ENCODE measurements around the gene DYRK1B. TPM values are rescaled to one million over a fixed set of nuclear protein-coding genes. Genes with fewer than 3 reads are reported as not detected.
"Not testable (repeated sequence)": the region's sequence is repeated elsewhere in the genome, so short reads cannot be mapped to it uniquely, and the experiment has no call there.

DYRK1B gene
- total and polyA plus RNA-seq, 2 donors (not counting 1 experiment from before 2014, with no cell fraction given): 26.1 to 36.6 TPM

DNA sequence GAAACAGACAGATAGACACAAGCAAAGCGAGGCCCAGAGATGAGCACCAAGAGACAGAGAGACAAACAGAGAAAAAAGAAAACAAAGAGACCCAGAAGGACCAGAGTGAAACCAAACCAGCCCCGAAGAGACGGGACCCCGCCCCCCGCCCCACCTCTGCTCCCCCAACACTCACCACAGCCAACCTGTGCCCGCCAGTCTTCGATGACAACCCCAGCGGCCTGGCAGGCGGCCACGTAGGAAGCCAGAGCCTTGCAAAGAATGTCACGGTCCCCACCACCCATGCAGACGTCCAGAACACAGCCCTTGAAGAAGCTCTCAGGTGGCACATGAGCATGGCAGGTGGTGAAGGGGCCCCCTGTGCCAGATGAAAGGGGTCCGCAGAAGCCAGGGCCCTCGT lies 43.5 kb upstream of the DYRK1B start:
- H3K9me3 Mint-ChIP-seq (ENCODE audit: insufficient read depth); H3K79me2 ChIP-seq (ENCODE audit: control insufficient read depth, insufficient read depth, low read length); H3K27me3 Mint-ChIP-seq; H2AFZ ChIP-seq (ENCODE audit: insufficient read depth, low read depth, low read length, poor library complexity, severe bottlenecking); H3K27ac Mint-ChIP-seq; H3K4me3 Mint-ChIP-seq; H3K27me3 ChIP-seq (replicated peaks in 1 of 4; ENCODE audit: control extremely low read depth in 1 of 4, control insufficient read depth in 3 of 4, insufficient read depth in 4 of 4, low read length in 3 of 4); H3K4me2 ChIP-seq (replicated peaks; ENCODE audit: low read depth, low read length, poor library complexity, severe bottlenecking); intact Hi-C loops (cut with micrococcal nuclease); H3K4me3 ChIP-seq (ENCODE audit: control extremely low read depth in 1 of 5, extremely low read depth in 1 of 5, insufficient read depth in 1 of 5, low read depth in 2 of 5, low read length in 4 of 5); POLR2A ChIA-PET; DNase-seq; ATAC-seq (ENCODE audit: low read depth); H4K20me1 ChIP-seq (ENCODE audit: control insufficient read depth, insufficient read depth, low read length, poor library complexity, severe bottlenecking); H3K4me1 Mint-ChIP-seq; H3K9me3 ChIP-seq (ENCODE audit: control extremely low read depth in 1 of 3, control insufficient read depth in 2 of 3, insufficient read depth in 1 of 3, low read length in 2 of 3); H3K4me1 ChIP-seq (ENCODE audit: control insufficient read depth in 2 of 2, insufficient read depth in 2 of 2, low read length in 2 of 2); H3K36me3 ChIP-seq (replicated peaks in 1 of 2; ENCODE audit: control extremely low read depth in 1 of 2, control insufficient read depth in 1 of 2, extremely low read depth in 1 of 2, insufficient read depth in 2 of 2, low read length in 1 of 2); H3K9ac ChIP-seq (ENCODE audit: low read length); H3K27ac ChIP-seq (ENCODE audit: low read length in 2 of 2); CTCF ChIA-PET: not testable (repeated sequence)
- WGBS (ENCODE audit: insufficient coverage): 89% methylated on average over 1 of the region's 14 CpGs

DNA sequence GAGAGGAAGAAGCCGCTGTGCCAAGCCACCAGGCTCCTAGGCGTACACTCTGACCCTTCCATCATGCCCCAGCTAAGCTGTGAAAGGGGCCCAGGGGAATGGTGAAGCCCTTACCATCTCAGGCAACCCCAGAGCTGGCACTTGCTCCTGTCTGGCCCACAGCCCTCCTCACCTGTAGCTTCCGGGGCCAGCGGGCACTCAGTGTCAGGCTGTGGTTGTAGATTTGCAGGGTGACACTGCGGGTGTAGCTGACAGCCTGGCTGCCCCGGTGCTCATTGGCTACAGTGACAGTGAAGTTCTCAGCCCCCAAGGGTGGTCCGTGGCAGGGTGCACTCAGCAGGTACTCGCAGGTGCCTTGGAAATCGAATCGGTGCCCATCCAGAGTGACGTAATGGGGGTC lies 42.5 kb upstream of the DYRK1B start:
- H3K9me3 ChIP-seq (ENCODE audit: control extremely low read depth in 1 of 3, control insufficient read depth in 2 of 3, insufficient read depth in 1 of 3, low read length in 2 of 3); CTCF ChIA-PET; H4K20me1 ChIP-seq (ENCODE audit: control insufficient read depth, insufficient read depth, low read length, poor library complexity, severe bottlenecking); DNase-seq; intact Hi-C loops (cut with micrococcal nuclease); H3K9me3 Mint-ChIP-seq (ENCODE audit: insufficient read depth); H3K4me2 ChIP-seq (replicated peaks; ENCODE audit: low read depth, low read length, poor library complexity, severe bottlenecking); H3K36me3 ChIP-seq (replicated peaks in 1 of 2; ENCODE audit: control extremely low read depth in 1 of 2, control insufficient read depth in 1 of 2, extremely low read depth in 1 of 2, insufficient read depth in 2 of 2, low read length in 1 of 2); POLR2A ChIA-PET; H3K4me3 ChIP-seq (ENCODE audit: control extremely low read depth in 1 of 5, extremely low read depth in 1 of 5, insufficient read depth in 1 of 5, low read depth in 2 of 5, low read length in 4 of 5); H3K27me3 Mint-ChIP-seq; H3K4me1 Mint-ChIP-seq; H2AFZ ChIP-seq (ENCODE audit: insufficient read depth, low read depth, low read length, poor library complexity, severe bottlenecking); H3K9ac ChIP-seq (ENCODE audit: low read length); H3K4me1 ChIP-seq (ENCODE audit: control insufficient read depth in 2 of 2, insufficient read depth in 2 of 2, low read length in 2 of 2); H3K27me3 ChIP-seq (replicated peaks in 1 of 4; ENCODE audit: control extremely low read depth in 1 of 4, control insufficient read depth in 3 of 4, insufficient read depth in 4 of 4, low read length in 3 of 4); H3K27ac ChIP-seq (ENCODE audit: low read length in 2 of 2); H3K27ac Mint-ChIP-seq; ATAC-seq (ENCODE audit: low read depth); H3K4me3 Mint-ChIP-seq; H3K79me2 ChIP-seq (ENCODE audit: control insufficient read depth, insufficient read depth, low read length): not testable (repeated sequence)
- no CpG with 5 or more reads among the region's 11 CpGs for WGBS (ENCODE audit: insufficient coverage)

DNA sequence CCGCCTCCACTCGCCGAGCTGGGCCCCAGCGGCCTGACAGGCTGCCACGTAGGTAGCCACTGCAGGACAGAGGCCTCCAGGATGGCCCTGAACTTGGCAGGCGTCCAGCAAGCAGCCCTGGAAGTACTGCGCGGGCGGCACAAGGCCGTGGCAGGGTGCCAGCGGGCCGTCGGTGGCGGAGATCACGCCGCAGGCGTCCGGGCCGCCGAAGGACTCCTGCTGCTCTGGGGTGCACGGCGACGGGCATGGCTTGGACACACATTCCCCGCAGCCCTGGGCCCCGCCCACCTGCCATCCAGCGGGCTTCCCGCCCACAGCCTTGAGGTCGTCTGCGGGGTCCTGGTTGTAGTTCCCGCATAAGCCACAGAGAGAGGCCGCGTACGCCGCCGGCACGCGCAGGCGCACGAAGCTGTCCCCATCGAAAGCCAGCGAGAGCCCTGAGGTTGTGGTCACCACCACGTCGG lies 41.5 kb upstream of the DYRK1B start:
- H3K9me3 Mint-ChIP-seq (ENCODE audit: insufficient read depth); H3K4me2 ChIP-seq (replicated peaks; ENCODE audit: low read depth, low read length, poor library complexity, severe bottlenecking); H3K27ac ChIP-seq (ENCODE audit: low read length in 2 of 2); H3K4me3 ChIP-seq (ENCODE audit: control extremely low read depth in 1 of 5, extremely low read depth in 1 of 5, insufficient read depth in 1 of 5, low read depth in 2 of 5, low read length in 4 of 5); H3K27me3 ChIP-seq (replicated peaks in 1 of 4; ENCODE audit: control extremely low read depth in 1 of 4, control insufficient read depth in 3 of 4, insufficient read depth in 4 of 4, low read length in 3 of 4); H3K9ac ChIP-seq (ENCODE audit: low read length); ATAC-seq (ENCODE audit: low read depth); H3K27ac Mint-ChIP-seq; H3K36me3 ChIP-seq (replicated peaks in 1 of 2; ENCODE audit: control extremely low read depth in 1 of 2, control insufficient read depth in 1 of 2, extremely low read depth in 1 of 2, insufficient read depth in 2 of 2, low read length in 1 of 2); H3K27me3 Mint-ChIP-seq; H3K79me2 ChIP-seq (ENCODE audit: control insufficient read depth, insufficient read depth, low read length); H4K20me1 ChIP-seq (ENCODE audit: control insufficient read depth, insufficient read depth, low read length, poor library complexity, severe bottlenecking); DNase-seq; intact Hi-C loops (cut with micrococcal nuclease); H2AFZ ChIP-seq (ENCODE audit: insufficient read depth, low read depth, low read length, poor library complexity, severe bottlenecking); H3K9me3 ChIP-seq (ENCODE audit: control extremely low read depth in 1 of 3, control insufficient read depth in 2 of 3, insufficient read depth in 1 of 3, low read length in 2 of 3); H3K4me3 Mint-ChIP-seq; H3K4me1 Mint-ChIP-seq; H3K4me1 ChIP-seq (ENCODE audit: control insufficient read depth in 2 of 2, insufficient read depth in 2 of 2, low read length in 2 of 2); POLR2A ChIA-PET: not testable (repeated sequence)
- CTCF ChIA-PET: interaction anchor here (0.6 kb wide), 1 partner anchor 669 kb away, joined by 5 read pairs; no protein-coding TSS in a partner anchor
- 74% methylated on average over 36 of the region's 43 CpGs for WGBS (ENCODE audit: insufficient coverage)
